HG03520 (cell line): Measurements from ENCODE around the gene CCNT2.
"Not testable (repeated sequence)": the region's sequence is repeated elsewhere in the genome, so short reads cannot be mapped to it uniquely, and the experiment has no call there.

ENCODE experiments used
- ATAC-seq: cut with Tn5 transposase; IDR thresholded peaks from one replicate; pipeline ENCODE4 v1.9.1; 2021; ENCODE audit warnings: mild to moderate bottlenecking, moderate library complexity; ENCODE audit not compliant: unreplicated experiment

CCNT2 gene

DNA sequence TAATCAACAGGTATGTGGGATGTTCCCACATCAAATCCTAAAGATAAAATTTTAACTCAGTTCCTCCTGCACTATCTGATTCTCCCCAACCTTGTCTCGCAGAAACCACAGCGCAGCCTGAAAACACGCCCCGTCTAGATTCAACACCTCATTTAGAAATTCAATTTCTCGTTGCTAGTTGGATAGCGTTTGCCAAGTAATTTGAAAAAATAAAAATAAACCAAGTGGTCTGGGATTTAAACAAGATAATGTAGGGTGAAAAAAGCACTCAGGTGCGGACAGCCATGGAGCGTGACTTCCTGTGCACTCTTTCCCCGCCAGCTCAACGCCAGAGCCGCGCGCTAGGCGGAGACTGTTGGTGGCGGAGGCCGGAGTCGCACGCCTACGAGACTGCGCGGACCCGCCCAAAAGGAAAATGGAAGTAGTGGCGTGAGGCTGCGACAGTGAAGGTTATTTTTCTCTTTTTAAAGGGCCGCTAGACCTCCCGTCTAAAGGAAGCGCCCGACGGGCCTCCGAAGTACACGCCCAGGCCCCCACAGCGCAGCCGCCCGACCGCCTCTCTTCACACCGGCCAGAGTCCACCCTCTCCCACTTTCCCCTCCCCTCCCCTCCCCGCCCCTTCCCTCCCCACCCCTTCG is 615 bp upstream of the CCNT2 start:
- peak; percentile 73 for ATAC-seq

GRCh38 chr2:134919341-134920210 is 954 bp downstream of the CCNT2 start:
- no peak for ATAC-seq

DNA sequence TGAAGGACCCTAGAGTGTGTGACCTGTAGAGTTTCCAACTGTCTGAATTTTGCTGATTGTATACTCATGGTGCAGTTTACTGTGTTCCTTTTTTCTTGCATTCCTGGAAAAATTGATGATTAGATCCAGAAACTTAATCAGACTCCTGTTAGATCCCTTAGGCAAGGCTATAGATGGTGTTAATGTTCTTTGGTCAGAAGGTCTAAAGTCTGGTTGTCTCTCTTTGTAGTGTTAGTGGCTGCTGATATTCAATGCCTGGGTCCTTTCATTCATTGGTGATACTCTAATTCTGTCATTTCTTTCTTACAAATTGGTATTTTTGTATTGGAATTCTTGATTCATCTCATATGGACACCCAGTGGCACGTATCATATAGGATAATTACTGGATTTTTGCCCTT is 6.3 kb downstream of the CCNT2 start:
- no peak for ATAC-seq

DNA sequence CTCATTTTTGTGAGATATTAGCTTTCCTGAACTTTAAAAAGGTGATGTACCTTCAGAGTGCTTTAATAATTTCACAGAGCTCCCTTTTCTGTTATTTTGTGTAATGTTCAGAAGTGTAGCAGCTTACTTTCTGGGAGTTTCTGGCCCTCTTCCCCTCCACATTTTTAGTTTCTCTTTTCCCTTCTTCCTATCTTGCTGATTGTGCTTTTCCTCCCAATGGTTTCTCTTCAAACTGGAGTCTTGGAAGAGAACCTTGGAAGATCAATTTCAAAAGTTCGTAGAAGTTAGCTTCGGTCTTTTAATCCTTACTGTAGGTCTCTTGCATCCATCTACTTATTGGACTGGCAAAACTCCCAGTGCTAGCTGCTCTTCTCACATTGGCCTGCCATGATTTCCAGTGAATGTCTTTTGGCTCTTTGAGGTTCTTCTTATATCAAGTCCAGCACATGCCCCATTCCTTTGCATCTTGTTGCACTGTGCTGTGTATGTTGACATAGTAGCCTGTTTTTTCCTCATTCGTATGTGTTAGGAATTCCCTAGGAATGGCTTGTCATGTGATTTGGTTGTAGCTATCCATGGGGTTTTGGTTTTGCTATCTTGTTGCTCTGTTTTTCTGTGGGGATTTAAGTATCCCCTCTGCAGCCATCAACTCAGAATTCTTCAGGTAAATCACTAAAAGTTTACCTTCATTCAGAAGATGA is 7.8 kb downstream of the CCNT2 start:
- no peak for ATAC-seq

DNA sequence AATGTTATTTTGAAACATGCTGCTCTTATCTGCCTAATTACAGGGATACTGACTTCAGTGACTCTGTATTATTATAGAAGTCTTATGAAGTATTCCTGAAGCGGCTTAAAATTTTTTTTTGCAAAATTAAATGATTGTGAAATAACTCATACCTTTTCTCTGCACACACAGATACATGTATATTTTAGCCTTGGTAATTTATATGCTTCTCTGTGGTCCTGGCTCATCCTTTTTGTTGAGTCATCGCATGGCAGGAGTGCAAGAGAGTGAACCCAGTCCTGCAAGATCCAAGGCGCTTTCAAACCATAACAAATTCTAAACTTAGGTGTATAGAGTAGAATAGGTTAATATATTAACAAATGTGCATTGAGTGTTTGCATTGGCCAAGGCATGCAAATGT is 8.6 kb downstream of the CCNT2 start:
- ATAC-seq = no peak

- ATAC-seq = no peak
Measured at GRCh38 chr2:134932864-134933526, 14.4 kb downstream of the CCNT2 start.

DNA sequence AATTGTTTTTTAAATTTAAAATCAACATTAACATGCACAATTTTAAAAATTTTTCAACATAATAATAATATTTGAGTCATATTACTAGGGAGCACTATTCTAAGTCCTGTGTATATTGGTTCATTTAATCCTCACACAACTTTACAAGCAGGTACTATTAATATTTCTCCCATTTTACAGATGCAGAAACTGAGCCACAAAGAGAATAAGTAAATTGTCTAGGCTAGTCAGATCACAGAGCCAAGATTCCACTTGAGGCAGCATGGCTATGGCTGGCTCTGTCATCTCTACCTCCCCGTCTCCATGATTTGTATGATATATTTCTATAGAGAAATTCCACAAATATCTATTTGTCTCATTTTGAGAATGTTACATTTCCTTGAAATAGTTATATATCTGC is 15.1 kb downstream of the CCNT2 start:
- no peak for ATAC-seq

DNA sequence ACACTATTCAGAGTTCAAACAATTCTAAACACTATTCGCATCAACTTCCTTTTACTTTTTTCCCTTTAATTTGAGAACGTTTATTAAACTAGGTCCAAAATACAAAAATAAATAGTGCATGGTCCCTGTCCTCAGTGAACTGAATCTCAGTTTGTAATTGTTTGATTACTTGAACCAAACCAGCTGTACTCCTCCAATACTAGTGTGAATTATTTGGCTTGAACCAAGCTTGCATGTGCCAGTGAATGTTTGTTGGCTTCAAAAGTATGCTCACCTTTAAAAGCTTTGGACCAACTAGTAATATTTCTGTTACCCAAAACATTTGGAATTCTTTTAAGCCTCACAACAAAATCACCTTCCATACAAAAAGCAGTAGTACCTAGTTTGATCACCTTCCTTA is 15.5 kb downstream of the CCNT2 start:
- no peak for ATAC-seq

- no peak for ATAC-seq
Measured at GRCh38 chr2:134934641-134935040, 16.0 kb downstream of the CCNT2 start.

DNA sequence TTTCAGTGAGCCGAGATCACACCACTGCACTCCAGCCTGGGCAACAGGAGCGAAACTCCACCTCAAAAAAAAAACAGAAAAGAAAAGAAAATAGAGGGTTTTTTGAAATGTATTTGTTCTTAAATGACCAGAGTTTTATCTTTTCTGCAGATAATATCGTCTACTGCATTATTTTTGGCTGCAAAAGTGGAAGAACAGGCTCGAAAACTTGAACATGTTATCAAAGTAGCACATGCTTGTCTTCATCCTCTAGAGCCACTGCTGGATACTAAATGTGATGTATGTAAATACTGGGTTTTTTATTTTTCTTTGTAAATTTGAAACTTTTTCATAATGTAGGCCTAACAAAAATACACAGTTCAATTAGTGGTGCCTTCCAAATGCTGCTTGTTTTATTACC is 18.1 kb downstream of the CCNT2 start:
- no peak for ATAC-seq

DNA sequence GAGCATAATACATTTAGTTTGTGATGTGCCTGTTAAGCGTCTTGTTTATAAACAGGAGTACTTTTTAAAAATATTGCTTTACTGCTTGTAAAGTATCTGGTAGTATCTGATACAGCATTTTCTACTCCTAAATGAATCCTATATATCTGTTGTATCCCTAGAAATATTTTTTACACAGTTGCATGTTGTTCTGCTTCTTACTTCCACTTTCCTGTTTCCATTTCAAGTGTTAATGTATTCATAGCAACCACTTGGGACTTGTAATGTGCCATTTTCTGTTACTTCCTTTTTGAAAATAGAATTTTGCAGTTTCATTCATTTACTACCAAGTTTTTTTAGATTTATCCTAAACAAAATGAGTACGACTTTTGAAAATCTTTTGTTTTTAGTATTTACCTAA is 24.9 kb downstream of the CCNT2 start:
- peak; percentile 83 for ATAC-seq

DNA sequence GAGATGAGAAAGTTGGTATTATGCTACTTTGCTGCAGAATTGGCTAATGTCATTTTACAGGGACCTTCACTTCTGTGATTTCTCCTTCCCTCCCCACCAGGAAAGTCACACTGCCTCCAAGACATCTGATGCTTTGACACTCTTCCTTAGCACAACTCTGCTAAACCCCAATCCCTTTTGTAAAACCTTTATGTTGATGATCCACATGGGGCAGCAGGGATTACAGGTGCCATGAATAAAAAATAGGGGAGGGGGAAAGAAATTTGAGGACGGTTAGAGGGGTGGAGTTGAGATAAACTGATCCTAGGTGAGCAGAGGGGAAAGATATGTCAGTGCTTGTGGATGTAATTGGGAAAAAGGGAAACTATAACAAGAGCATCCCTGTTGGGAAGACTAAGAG is 26.4 kb downstream of the CCNT2 start:
- no peak for ATAC-seq

DNA sequence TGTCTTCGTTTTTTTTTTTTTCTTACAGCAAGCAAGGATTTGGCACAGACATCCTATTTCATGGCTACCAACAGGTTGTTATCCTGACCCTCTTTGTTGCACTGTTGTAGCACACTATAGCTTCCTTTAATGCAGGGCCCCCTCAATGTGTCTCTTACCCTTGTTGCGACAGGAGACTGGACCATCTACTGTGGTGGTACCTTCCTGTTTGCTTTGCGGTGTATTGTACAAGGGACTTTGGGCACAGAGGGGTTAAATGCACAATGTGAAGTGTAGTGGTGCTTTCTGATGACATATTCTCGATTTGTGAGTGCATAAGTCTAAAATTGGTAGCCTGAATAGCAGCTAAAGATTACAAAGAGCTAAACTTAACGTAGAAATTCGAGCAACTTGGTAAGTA is 27.5 kb downstream of the CCNT2 start:
- ATAC-seq = no peak

- no peak for ATAC-seq
Measured at GRCh38 chr2:134949981-134950708, 31.5 kb downstream of the CCNT2 start.

GRCh38 chr2:134950886-134951285 is 32.3 kb downstream of the CCNT2 start:
- ATAC-seq = no peak

GRCh38 chr2:134952608-134953007 is 34.0 kb downstream of the CCNT2 start:
- ATAC-seq = no peak

- no peak for ATAC-seq
Measured at GRCh38 chr2:134954065-134954464, 35.4 kb downstream of the CCNT2 start.

- no peak for ATAC-seq
Measured at GRCh38 chr2:134955744-134956143, 37.1 kb downstream of the CCNT2 start.

DNA sequence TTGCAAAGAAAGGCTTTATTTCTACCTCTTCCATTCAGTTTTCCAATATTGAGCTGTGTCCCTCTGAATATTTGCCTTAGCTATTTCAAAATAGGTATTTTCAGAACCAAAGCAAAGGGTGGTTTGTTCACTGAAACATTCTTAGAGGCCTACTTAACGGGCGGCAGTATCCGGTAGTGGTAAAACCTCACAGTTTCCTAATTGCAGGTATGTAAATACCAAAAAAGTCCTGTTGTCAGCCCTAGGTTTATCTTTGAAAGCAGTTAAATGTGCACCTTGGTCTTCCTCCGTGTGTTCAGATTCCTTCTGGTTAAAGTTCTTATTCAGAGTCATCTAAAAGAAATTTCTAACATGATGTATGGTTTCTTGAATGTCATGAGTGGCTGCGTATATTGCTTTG is 38.9 kb downstream of the CCNT2 start:
- no peak for ATAC-seq

GRCh38 chr2:134967166-134967565 is 48.5 kb downstream of the CCNT2 start:
- not testable (repeated sequence) for ATAC-seq
